ENCODE results near the gene TRAF2. TPM values are rescaled to one million over a fixed set of nuclear protein-coding genes. Genes with fewer than 3 reads are reported as not detected.
"Not testable (repeated sequence)": the region's sequence is repeated elsewhere in the genome, so short reads cannot be mapped to it uniquely, and the experiment has no call there.

The TRAF2 gene
- total and polyA plus RNA-seq, 2 of the 13 experiments (the other 11 are each of a cell fraction or from before 2014, with no cell fraction given), result 12.4 to 13.6 TPM

DNA sequence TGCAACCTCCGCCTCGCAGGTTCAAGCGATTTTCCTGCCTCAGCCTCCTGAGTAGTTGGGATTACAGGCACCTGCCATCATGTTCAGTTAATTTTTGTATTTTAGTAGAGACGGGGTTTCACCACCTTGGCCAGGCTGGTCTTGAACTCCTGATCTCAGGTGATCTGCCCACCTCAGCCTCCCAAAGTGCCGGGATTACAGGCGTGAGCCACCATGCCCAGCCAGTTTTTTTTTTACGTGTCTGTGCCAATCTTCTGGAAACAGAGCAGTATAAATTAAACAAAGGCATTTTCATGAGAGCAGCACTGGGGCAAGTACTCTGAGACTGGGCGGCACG is 3.4 kb upstream of the TRAF2 start:
- H3K9me3 ChIP-seq (ENCODE audit: low read length); CTCF ChIA-PET (ENCODE audit: low intra/inter-chr PET ratio, low total read pairs); in situ Hi-C loops (cut with HindIII; ENCODE audit: extremely low pct_ligation_motif_present, low pct_unique_long_range_greater_than_20kb); BruUV-seq (replicated peaks); H3K27me3 ChIP-seq (ENCODE audit: control insufficient read depth in 1 of 2, insufficient read depth in 2 of 2, low read length in 2 of 2); H2AFZ ChIP-seq (ENCODE audit: low read length); DNase-seq (ENCODE audit: low spot score); H3K36me3 ChIP-seq (replicated peaks in 1 of 2; ENCODE audit: control insufficient read depth in 1 of 2, insufficient read depth in 2 of 2, low read length in 2 of 2); FAIRE-seq; H3K9ac ChIP-seq (ENCODE audit: insufficient read depth, low read depth, low read length); ATAC-seq; H4K20me1 ChIP-seq (ENCODE audit: insufficient read depth, low read length): not testable (repeated sequence)
- Histone ChIP-seq H3K79me2 (ENCODE audit: insufficient read depth, low read length) (peaks cover 12% of the 10 kb centered on the region), H3K4me2 (ENCODE audit: low read depth, low read length) (peak overlapping the region; percentile 98), H3K4me3 (replicated peaks in 1 of 3; ENCODE audit: insufficient read depth in 1 of 3, low read depth in 2 of 3, low read length in 3 of 3) (peak overlapping the region in 2 of 3 experiments; percentile 56 to 82; a peak in 4 of 6 replicates), H3K4me1 (ENCODE audit: insufficient read depth, low read length) (peaks cover 56% of the 10 kb centered on the region), H3K27ac (ENCODE audit: extremely low read length, insufficient read depth, low read length) (peak overlapping the region; percentile 60)
- intact Hi-C loops (cut with micrococcal nuclease; ENCODE audit: unreplicated experiment), result loop anchor here (5.0 to 10.0 kb wide), 2 partner anchors 36 to 98 kb away; partner anchors contain the start of gene PHPT1
- POLR2A ChIA-PET, result interaction anchor here (0.6 to 7.1 kb wide), 15 partner anchors 16 to 204 kb away, joined by 3 to 45 read pairs (median 6); partner anchors contain the start of genes AJM1, C8G, EDF1 and FBXW5
- WGBS (ENCODE audit: low lambda C conversion rate), result 18% methylated on average over 7 of the region's 9 CpGs
- TF ChIP-seq KDM2A (CRISPR knock-in tag; IDR thresholded peaks at IDR 0.05; ENCODE audit: borderline replicate concordance, low read depth) (0 out of 2 replicates have a peak, but pooled peaks have one; percentile 30), PAX8 (CRISPR knock-in tag; IDR thresholded peaks at IDR 0.05; ENCODE audit: borderline replicate concordance) (0 out of 2 replicates have a peak, but pooled peaks have one; percentile 4), KDM4B (CRISPR knock-in tag; IDR thresholded peaks at IDR 0.05) (0 out of 2 replicates have a peak, but pooled peaks have one; percentile 1), SALL1 (CRISPR knock-in tag; IDR thresholded peaks at IDR 0.05) (0 out of 2 replicates have a peak, but pooled peaks have one; percentile 48), ZNF543 (CRISPR knock-in tag; IDR thresholded peaks at IDR 0.05) (0 out of 2 replicates have a peak, but pooled peaks have one; percentile 61), ZNF788 (CRISPR knock-in tag; IDR thresholded peaks at IDR 0.05; ENCODE audit: borderline replicate concordance) (peak; percentile 3; the same call in 1 of the 2 replicates), ZNF816 (CRISPR knock-in tag; IDR thresholded peaks at IDR 0.05; ENCODE audit: borderline replicate concordance) (peak; percentile 22; the same call in 1 of the 2 replicates), ZNF761 (CRISPR knock-in tag; conservative IDR thresholded peaks at IDR 0.05) (0 out of 2 replicates have a peak, but pooled peaks have one; percentile 3), MIER3 (CRISPR knock-in tag; IDR thresholded peaks at IDR 0.05; ENCODE audit: borderline replicate concordance) (0 out of 2 replicates have a peak, but pooled peaks have one; percentile 3), ZBTB43 (CRISPR knock-in tag; conservative IDR thresholded peaks at IDR 0.05) (0 out of 2 replicates have a peak, but pooled peaks have one; percentile 31), KLF16 (CRISPR knock-in tag; IDR thresholded peaks at IDR 0.05) (0 out of 4 replicates have a peak, but pooled peaks of 1 of the 2 experiments have one; percentile 4), ZNF850 (CRISPR knock-in tag; conservative IDR thresholded peaks at IDR 0.05) (0 out of 2 replicates have a peak, but pooled peaks have one; percentile 29), KLF12 (CRISPR knock-in tag; IDR thresholded peaks at IDR 0.05; ENCODE audit: borderline replicate concordance) (0 out of 2 replicates have a peak, but pooled peaks have one; percentile 15), ZNF746 (CRISPR knock-in tag; IDR thresholded peaks at IDR 0.05) (peak; percentile 3; the same call in 1 of the 2 replicates), SNAPC2 (CRISPR knock-in tag; IDR thresholded peaks at IDR 0.05) (0 out of 2 replicates have a peak, but pooled peaks have one; percentile 35), MEIS2 (CRISPR knock-in tag; IDR thresholded peaks at IDR 0.05) (peak; percentile 5; the same call in 1 of the 2 replicates), IKZF5 (CRISPR knock-in tag; IDR thresholded peaks at IDR 0.05) (peak; percentile 67; the same call in 1 of the 2 replicates)
- TF ChIP-seq, protein P1, sequence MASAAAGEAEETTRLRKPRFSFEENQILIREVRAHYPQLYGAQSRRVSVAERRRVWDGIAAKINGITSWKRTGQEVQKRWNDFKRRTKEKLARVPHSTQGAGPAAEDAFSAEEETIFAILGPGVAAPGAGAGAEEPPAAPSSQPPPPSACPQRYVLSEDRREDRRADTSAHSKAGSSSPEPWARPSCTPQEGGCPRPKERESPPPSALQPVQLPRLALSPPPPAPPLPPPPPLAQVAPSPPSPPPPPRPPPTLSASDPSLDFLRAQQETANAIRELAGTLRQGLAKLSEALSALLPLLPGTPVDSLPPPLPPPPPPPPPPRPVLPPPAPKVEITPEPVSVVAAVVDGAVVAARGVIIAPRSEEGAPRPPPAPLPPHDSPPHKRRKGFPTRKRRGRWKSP (CRISPR knock-in tag; IDR thresholded peaks at IDR 0.05), result peak; percentile 6; the same call in 1 of the 2 replicates
- TF ChIP-seq, protein P2, sequence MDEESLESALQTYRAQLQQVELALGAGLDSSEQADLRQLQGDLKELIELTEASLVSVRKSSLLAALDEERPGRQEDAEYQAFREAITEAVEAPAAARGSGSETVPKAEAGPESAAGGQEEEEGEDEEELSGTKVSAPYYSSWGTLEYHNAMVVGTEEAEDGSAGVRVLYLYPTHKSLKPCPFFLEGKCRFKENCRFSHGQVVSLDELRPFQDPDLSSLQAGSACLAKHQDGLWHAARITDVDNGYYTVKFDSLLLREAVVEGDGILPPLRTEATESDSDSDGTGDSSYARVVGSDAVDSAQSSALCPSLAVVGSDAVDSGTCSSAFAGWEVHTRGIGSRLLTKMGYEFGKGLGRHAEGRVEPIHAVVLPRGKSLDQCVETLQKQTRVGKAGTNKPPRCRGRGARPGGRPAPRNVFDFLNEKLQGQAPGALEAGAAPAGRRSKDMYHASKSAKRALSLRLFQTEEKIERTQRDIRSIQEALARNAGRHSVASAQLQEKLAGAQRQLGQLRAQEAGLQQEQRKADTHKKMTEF (CRISPR knock-in tag; IDR thresholded peaks at IDR 0.05), result 0 out of 2 replicates have a peak, but pooled peaks have one; percentile 1
